PC-3 (cell line): ENCODE data around the gene HOXB7. TPM values are rescaled to one million over a fixed set of nuclear protein-coding genes. Genes with fewer than 3 reads are reported as not detected.
A peak's percentile ranks its signal among the peaks of the same experiment; 100 is the strongest.

Experiments
- ATAC-seq: fragments of 200-7000 bp; cut with Tn5 transposase; 2 replicates; pipeline ENCODE4 v1.9.1; 2020; ENCODE audit warnings: mild to moderate bottlenecking, moderate library complexity
- BruUV-seq: library from RNA; stranded (reverse); fragments of 400-500 nt; replicated peaks from 2 replicates; lab custom pipeline; 2021; lab: Mats Ljungman, UMichigan
- CTCF ChIA-PET: fragments of 300-600 bp; sonication (Branson Sonifier 250); formaldehyde crosslinking; loops from one replicate; lab custom pipeline; 2022; ENCODE audit warnings: antibody characterized with exemption; lab: Charles Lee
- POLR2A ChIA-PET: fragments of 300-600 bp; sonication (Branson Sonifier 250); formaldehyde crosslinking; loops from one replicate; lab custom pipeline; 2022; ENCODE audit warnings: antibody characterized with exemption; ENCODE audit not compliant: unreplicated experiment; lab: Charles Lee
- DNase-seq: peaks from one replicate; pipeline ENCODE4 v3.0.0-alpha.2; 2015
- H2AFZ ChIP-seq: fragments of 300-600 bp; sonication (generic); 2 replicates; pipeline ENCODE4 v1.6.0; 2016; ENCODE audit warnings: antibody characterized with exemption, low read length
- H3F3A ChIP-seq: fragments of 300-600 bp; sonication (generic); one replicate; pipeline ENCODE4 v1.6.0; 2017; ENCODE audit warnings: antibody characterized with exemption, low read length, control low read depth, mild to moderate bottlenecking; ENCODE audit not compliant: unreplicated experiment
- H3K27ac ChIP-seq: fragments of 300-600 bp; sonication (generic); 2 replicates; pipeline ENCODE4 v1.5.1; 2016; ENCODE audit warnings: mild to moderate bottlenecking, low read length
- H3K27me3 ChIP-seq: fragments of 300-600 bp; sonication (generic); 2 replicates; pipeline ENCODE4 v1.6.1; 2016; ENCODE audit warnings: low read length, mixed read lengths
- H3K36me3 ChIP-seq: fragments of 300-600 bp; sonication (generic); 2 replicates; pipeline ENCODE4 v1.6.1; 2016; ENCODE audit warnings: low read depth, mixed run types, low read length, mixed read lengths
- H3K4me1 ChIP-seq: fragments of 300-600 bp; sonication (generic); 2 replicates; pipeline ENCODE4 v1.5.1; 2016; ENCODE audit warnings: low read length; ENCODE audit not compliant: insufficient read depth
- H3K4me2 ChIP-seq: fragments of 300-600 bp; sonication (generic); 2 replicates; pipeline ENCODE4 v1.6.0; 2016; ENCODE audit warnings: low read length
- H3K4me3 ChIP-seq: fragments of 300-600 bp; sonication (generic); 2 replicates; pipeline ENCODE4 v1.5.1; 2016; ENCODE audit warnings: mild to moderate bottlenecking, low read length, mixed read lengths
- H3K79me2 ChIP-seq: fragments of 300-600 bp; sonication (generic); 2 replicates; pipeline ENCODE4 v1.6.1; 2017; ENCODE audit warnings: low read length, mixed read lengths
- H3K9ac ChIP-seq: fragments of 300-600 bp; sonication (generic); 2 replicates; pipeline ENCODE4 v1.6.0; 2016; ENCODE audit warnings: mild to moderate bottlenecking, low read length
- H3K9me2 ChIP-seq: fragments of 300-600 bp; sonication (generic); replicated peaks from 2 replicates; pipeline ENCODE4 v1.6.1; 2016; ENCODE audit warnings: mixed run types, low read length, mixed read lengths
- H3K9me3 ChIP-seq: fragments of 300-600 bp; sonication (generic); 2 replicates; pipeline ENCODE4 v1.6.1; 2016; ENCODE audit warnings: low read length, mixed read lengths
- H4K20me1 ChIP-seq: fragments of 300-600 bp; sonication (generic); 2 replicates; pipeline ENCODE4 v1.6.1; 2016; ENCODE audit warnings: low read length, mixed read lengths
- EZH2 ChIP-seq: fragments of 300-600 bp; sonication (generic); IDR thresholded peaks from one replicate; pipeline ENCODE4 v1.6.1; 2017; ENCODE audit warnings: antibody characterized with exemption, mild to moderate bottlenecking, low read length; ENCODE audit not compliant: unreplicated experiment
- EZH2phosphoT487 ChIP-seq: fragments of 300-600 bp; sonication (generic); IDR thresholded peaks from 2 replicates; pipeline ENCODE4 v1.6.1; 2018; ENCODE audit warnings: mild to moderate bottlenecking, antibody characterized with exemption, low read length, borderline replicate concordance
- intact Hi-C: fragments of 100-400 bp; cut with micrococcal nuclease; formaldehyde crosslinking; loops from 2 replicates; pipeline ENCODE4 v1.9.0; 2023
- total RNA-seq: library from RNA; depleted of rRNA; stranded (reverse); fragments of >200 nt; gene quantifications from 2 replicates; pipeline ENCODE4 v1.2.3, GENCODE V29; 2014
- TF ChIP-seq, protein P1 (sequence below): fragments of 300-600 bp; sonication (generic); conservative IDR thresholded peaks from 2 replicates; pipeline ENCODE4 v1.5.1; 2017; ENCODE audit warnings: antibody characterized with exemption, low read depth, mild to moderate bottlenecking, low read length

Gene HOXB7
- total RNA-seq, 1 experiment from 2014 or later: not detected

DNA sequence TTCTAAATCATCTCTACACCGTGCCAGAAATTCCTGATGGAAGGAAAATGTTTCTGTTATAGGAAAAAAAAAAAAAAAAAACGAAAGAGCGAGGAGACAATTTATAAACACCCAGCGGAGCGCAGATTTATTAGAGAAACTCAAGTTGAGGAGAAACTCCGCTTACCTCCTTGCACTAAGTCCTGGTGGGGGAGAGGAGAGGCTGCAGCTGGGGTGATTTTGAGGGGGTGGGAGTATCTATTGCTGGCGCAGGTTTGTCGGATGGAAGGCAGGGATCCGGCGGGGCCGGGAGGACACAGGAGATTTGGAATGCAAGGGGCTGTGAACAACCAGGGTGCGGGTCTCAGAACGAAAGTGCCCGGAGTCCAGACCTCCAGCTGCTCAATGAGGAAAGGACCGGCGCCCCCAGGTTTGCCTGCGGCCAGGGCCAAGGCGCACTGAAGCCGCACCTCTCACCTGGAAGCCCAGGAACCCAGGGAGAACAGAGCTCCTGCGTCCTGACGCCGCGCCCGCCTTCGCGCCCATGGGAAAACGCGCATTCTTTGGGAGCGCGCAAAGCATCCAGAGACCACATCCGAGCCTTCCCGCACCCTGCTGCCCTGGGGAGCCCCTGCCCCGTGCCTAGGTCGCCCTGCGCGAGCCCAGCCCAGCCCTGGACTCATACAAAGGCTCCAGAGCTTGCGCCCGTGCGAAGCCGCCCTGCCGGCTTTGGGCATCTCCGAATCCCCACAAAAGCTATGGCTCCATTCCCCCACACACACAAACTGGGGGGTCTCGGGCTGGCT is 6.8 kb upstream of the HOXB7 start:
- TF ChIP-seq, protein P1, sequence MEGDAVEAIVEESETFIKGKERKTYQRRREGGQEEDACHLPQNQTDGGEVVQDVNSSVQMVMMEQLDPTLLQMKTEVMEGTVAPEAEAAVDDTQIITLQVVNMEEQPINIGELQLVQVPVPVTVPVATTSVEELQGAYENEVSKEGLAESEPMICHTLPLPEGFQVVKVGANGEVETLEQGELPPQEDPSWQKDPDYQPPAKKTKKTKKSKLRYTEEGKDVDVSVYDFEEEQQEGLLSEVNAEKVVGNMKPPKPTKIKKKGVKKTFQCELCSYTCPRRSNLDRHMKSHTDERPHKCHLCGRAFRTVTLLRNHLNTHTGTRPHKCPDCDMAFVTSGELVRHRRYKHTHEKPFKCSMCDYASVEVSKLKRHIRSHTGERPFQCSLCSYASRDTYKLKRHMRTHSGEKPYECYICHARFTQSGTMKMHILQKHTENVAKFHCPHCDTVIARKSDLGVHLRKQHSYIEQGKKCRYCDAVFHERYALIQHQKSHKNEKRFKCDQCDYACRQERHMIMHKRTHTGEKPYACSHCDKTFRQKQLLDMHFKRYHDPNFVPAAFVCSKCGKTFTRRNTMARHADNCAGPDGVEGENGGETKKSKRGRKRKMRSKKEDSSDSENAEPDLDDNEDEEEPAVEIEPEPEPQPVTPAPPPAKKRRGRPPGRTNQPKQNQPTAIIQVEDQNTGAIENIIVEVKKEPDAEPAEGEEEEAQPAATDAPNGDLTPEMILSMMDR: no peak
- peak; percentile 56; the same call in 1 of the 2 replicates for TF ChIP-seq EZH2phosphoT487
- TF ChIP-seq EZH2: peak; percentile 60
- H3K4me1 ChIP-seq: peaks cover 29% of the 10 kb centered on the region
- H3K4me2 ChIP-seq: peak overlapping the region; percentile 99
- DNase-seq: no peak
- H3K27me3 ChIP-seq: peaks cover 61% of the 10 kb centered on the region
- no peaks in the 10 kb centered on the region for H3K9me3 ChIP-seq
- ChIA-PET POLR2A (interaction anchor here (0.6 kb wide), 2 partner anchors 296 to 342 kb away, joined by 4 read pairs; no protein-coding TSS in a partner anchor), CTCF (interaction anchor here (1.0 to 1.4 kb wide), 3 partner anchors 282 to 353 kb away, joined by 5 to 8 read pairs (median 6); no protein-coding TSS in a partner anchor)
- no TSS peak for BruUV-seq
- no peak for ATAC-seq
- H3K9ac ChIP-seq: no peak overlapping the region
- intact Hi-C loops: loop anchor here (1.0 to 5.0 kb wide), 6 partner anchors 281 to 590 kb away; no protein-coding TSS in a partner anchor
- peak overlapping the region; percentile 80 for H3K4me3 ChIP-seq
- no peaks in the 10 kb centered on the region for H4K20me1 ChIP-seq
- no peaks in the 10 kb centered on the region for H3F3A ChIP-seq
- H3K27ac ChIP-seq: no peak overlapping the region
- H2AFZ ChIP-seq: peak overlapping the region; percentile 10; the same call in 1 of the 2 replicates
- no peaks in the 10 kb centered on the region for H3K36me3 ChIP-seq
- no peaks in the 10 kb centered on the region for H3K9me2 ChIP-seq
- H3K79me2 ChIP-seq: no peaks in the 10 kb centered on the region

DNA sequence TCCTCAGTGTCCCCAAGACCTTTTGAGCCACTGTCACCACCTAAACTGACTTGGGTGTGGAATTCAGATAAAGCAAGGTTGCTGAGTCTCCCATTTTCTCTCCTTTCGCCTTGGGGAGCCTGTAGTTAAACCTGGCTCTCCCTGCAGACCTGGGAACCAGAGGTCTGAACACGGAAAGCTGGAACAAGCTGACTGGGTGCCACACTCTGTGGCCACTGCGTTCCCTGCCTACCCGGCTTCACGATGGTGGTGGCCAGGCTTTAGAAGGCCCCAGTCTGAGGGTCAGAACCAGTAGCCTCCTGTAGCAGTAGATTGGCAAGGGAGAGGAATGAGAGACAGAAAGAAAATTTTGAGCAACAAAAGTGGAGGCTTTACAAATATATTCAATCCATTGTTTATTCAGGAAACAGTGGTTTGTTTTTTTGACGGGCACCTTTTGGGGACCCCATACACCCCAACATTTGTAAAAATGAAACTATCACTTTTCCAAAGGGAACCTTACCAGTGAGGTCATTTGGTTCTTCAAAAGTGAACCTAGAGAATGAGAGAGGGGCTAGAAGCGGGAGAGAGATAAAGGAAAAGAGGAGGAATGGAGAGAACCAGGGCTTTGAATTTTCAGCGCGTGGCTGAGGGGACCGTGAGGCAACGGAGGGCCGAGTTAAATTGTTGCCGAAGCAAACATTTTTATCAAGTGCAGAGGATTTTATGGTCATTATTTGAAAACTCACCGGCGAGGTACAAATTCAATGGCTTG is 6.1 kb upstream of the HOXB7 start:
- Histone ChIP-seq H3K9ac (no peak overlapping the region), H3K4me3 (peak overlapping the region; percentile 80), H3K79me2 (no peaks in the 10 kb centered on the region), H3K9me3 (no peaks in the 10 kb centered on the region), H3K4me2 (peak overlapping the region; percentile 99), H3K4me1 (peaks cover 32% of the 10 kb centered on the region), H3K36me3 (no peaks in the 10 kb centered on the region), H2AFZ (no peak overlapping the region), H4K20me1 (no peaks in the 10 kb centered on the region), H3K27ac (no peak overlapping the region), H3K27me3 (peaks cover 67% of the 10 kb centered on the region), H3F3A (no peaks in the 10 kb centered on the region), H3K9me2 (no peaks in the 10 kb centered on the region)
- no TSS peak for BruUV-seq
- TF ChIP-seq EZH2phosphoT487 (no peak), EZH2 (no peak)
- TF ChIP-seq, protein P1: no peak
- ChIA-PET POLR2A (no interaction called here), CTCF (no interaction called here)
- ATAC-seq: no peak
- peak; percentile 16 for DNase-seq
- intact Hi-C loops: loop anchor here (5.0 kb wide), 1 partner anchor 590 kb away; no protein-coding TSS in a partner anchor
